ENCODE results near the gene NAGLU. TPM values are rescaled to one million over a fixed set of nuclear protein-coding genes. Genes with fewer than 3 reads are reported as not detected.

Gene NAGLU
- polyA plus RNA-seq, 3 donors: 10.4 to 32.9 (median 24.9) TPM

DNA sequence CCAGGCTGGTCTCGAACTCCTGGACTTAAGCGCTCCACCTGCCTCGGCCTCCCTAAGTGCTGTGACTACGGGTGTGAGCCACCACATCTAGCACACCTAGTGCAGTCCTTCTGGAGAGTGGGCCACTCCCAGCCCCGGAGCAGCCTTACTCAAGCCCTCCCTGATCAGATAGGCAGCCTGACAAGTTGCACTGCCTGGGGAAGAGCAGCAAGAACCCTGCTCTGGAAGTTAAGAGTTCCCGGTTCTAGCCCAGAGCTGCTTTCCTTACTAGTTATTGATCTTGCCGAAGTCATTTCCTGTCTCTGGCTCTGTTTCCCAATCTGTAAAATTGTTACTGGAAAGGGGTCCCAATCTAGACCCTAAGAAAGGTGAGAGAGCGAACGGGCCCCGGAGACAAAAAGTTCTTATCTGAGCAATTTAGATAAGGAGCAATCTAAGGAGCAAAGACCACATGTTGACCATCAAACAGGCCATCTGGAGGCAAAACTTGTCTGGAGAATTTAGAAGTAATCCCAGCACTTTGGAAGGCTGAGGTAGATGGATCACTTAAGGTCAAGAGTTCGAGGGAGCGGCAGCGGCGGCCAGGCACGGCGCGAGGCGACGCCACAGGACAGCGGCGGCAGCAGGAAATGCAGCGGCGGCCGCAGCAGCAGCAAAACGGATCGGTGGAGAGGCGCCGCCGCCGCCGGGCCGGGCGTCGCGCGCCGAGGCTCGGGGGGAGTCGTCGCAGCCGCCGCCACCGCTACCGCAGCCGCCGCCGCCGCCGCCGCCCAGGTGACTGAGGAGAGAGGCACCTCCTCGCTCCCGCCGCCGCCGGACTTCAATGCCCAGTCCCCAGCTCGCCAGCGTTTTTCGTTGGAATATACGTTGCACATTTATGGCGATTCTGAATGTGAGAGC, 4.3 kb upstream of the NAGLU start:
- intact Hi-C loops (cut with micrococcal nuclease): no loop called here
- no peaks in the 10 kb centered on the region for H3K9me3 Mint-ChIP-seq
- H3K27ac ChIP-seq (ENCODE audit: low read depth in 1 of 2, low read length in 2 of 2): no peak overlapping the region

More for the DNA sequence above, 4.3 kb upstream of the NAGLU start:
- H3K27me3 ChIP-seq (ENCODE audit: control insufficient read depth in 2 of 2, insufficient read depth in 2 of 2, low read length in 2 of 2): no peaks in the 10 kb centered on the region
- no peaks in the 10 kb centered on the region for H3K36me3 ChIP-seq (replicated peaks in 1 of 2; ENCODE audit: control insufficient read depth in 1 of 2, insufficient read depth in 2 of 2, low read length in 2 of 2)
- H3K9me3 ChIP-seq (replicated peaks in 1 of 2; ENCODE audit: control insufficient read depth in 1 of 2, insufficient read depth in 1 of 2, low read length in 2 of 2): no peaks in the 10 kb centered on the region
- peak overlapping the region; percentile 70 for H3K4me2 ChIP-seq (replicated peaks; ENCODE audit: extremely low read depth, low read length, poor library complexity, severe bottlenecking)
- peak overlapping the region; percentile 70 for H2AFZ ChIP-seq (ENCODE audit: insufficient read depth, low read depth, low read length, poor library complexity, severe bottlenecking)
- peak overlapping the region; percentile 77 to 82 for H3K4me3 Mint-ChIP-seq
- H3K4me3 ChIP-seq (replicated peaks in 1 of 3; ENCODE audit: low read depth in 2 of 3, low read length in 3 of 3): peak overlapping the region; percentile 57 to 69 (median 68)
- peaks cover 2% of the 10 kb centered on the region for H4K20me1 ChIP-seq (ENCODE audit: insufficient read depth, low read length)
- H3K27me3 Mint-ChIP-seq (ENCODE audit: low read depth in 3 of 3): peaks cover 0 to 15% (median 0%) of the 10 kb centered on the region in 3 donors
- H3K4me1 ChIP-seq (ENCODE audit: control insufficient read depth in 1 of 2, insufficient read depth in 2 of 2, low read length in 2 of 2): peaks cover 34 to 45% of the 10 kb centered on the region in 2 donors
- H3K4me1 Mint-ChIP-seq: peaks cover 41% of the 10 kb centered on the region
- TF ChIP-seq, protein P1, sequence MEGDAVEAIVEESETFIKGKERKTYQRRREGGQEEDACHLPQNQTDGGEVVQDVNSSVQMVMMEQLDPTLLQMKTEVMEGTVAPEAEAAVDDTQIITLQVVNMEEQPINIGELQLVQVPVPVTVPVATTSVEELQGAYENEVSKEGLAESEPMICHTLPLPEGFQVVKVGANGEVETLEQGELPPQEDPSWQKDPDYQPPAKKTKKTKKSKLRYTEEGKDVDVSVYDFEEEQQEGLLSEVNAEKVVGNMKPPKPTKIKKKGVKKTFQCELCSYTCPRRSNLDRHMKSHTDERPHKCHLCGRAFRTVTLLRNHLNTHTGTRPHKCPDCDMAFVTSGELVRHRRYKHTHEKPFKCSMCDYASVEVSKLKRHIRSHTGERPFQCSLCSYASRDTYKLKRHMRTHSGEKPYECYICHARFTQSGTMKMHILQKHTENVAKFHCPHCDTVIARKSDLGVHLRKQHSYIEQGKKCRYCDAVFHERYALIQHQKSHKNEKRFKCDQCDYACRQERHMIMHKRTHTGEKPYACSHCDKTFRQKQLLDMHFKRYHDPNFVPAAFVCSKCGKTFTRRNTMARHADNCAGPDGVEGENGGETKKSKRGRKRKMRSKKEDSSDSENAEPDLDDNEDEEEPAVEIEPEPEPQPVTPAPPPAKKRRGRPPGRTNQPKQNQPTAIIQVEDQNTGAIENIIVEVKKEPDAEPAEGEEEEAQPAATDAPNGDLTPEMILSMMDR (IDR thresholded peaks at IDR 0.05): peak; percentile 50
- no peak overlapping the region for H3K9ac ChIP-seq (ENCODE audit: insufficient read depth, low read length, poor library complexity, severe bottlenecking)
- WGBS (ENCODE audit: insufficient coverage): 13% methylated on average over 52 of the region's 60 CpGs
- no peaks in the 10 kb centered on the region for H3K36me3 Mint-ChIP-seq
- DNase-seq: peak; percentile 38 to 63 (median 61)
- peaks cover 2% of the 10 kb centered on the region for H3K79me2 ChIP-seq (ENCODE audit: insufficient read depth, low read length)
- H3K27ac Mint-ChIP-seq: peak overlapping the region in 5 of 7 donors; percentile 8 to 68 (median 30)
